Parathyroid adenoma (tissue), 2 donors: ENCODE measurements around the gene RECQL5.
A peak's percentile ranks its signal among the peaks of the same experiment; 100 is the strongest.

Source experiments
- H2AFZ ChIP-seq: fragments of 300-600 bp; sonication (generic); one replicate; pipeline ENCODE4 v1.7.0; 2017; ENCODE audit warnings: antibody characterized with exemption, mild to moderate bottlenecking
- H3K27ac ChIP-seq: fragments of 300-600 bp; sonication (generic); one replicate; pipeline ENCODE4 v1.7.0; 2017
- H3K27me3 ChIP-seq: fragments of 300-600 bp; sonication (generic); one replicate; pipeline ENCODE4 v1.7.0; 2017; ENCODE audit warnings: low read length; ENCODE audit not compliant: control insufficient read depth, insufficient read depth
- H3K36me3 ChIP-seq: fragments of 300-600 bp; sonication (generic); one replicate; pipeline ENCODE4 v1.7.0; 2017; ENCODE audit warnings: low read length; ENCODE audit not compliant: control insufficient read depth, insufficient read depth
- H3K4me1 ChIP-seq: fragments of 300-600 bp; sonication (generic); one replicate; pipeline ENCODE4 v1.7.0; 2017; ENCODE audit warnings: control low read depth
- H3K4me2 ChIP-seq: fragments of 300-600 bp; sonication (generic); one replicate; pipeline ENCODE4 v1.7.0; 2017; ENCODE audit warnings: low read length
- H3K4me3 ChIP-seq: fragments of 300-600 bp; sonication (generic); one replicate; pipeline ENCODE4 v1.7.0; 2017; ENCODE audit warnings: low read depth, low read length
- H3K79me2 ChIP-seq: fragments of 300-600 bp; sonication (generic); one replicate; pipeline ENCODE4 v1.7.0; 2017; ENCODE audit warnings: control low read depth
- H3K9ac ChIP-seq: fragments of 300-600 bp; sonication (generic); one replicate; pipeline ENCODE4 v1.7.0; 2017; ENCODE audit warnings: mild to moderate bottlenecking
- H3K9me3 ChIP-seq: fragments of 300-600 bp; sonication (generic); one replicate; pipeline ENCODE4 v1.7.0; 2017; ENCODE audit warnings: low read length; ENCODE audit not compliant: control insufficient read depth
- CTCF ChIP-seq: fragments of 300-600 bp; sonication (generic); IDR thresholded peaks from one replicate; pipeline ENCODE4 v1.7.0; 2017; ENCODE audit warnings: antibody characterized with exemption, mild to moderate bottlenecking
- donor health status: primary hyperparathyroidism.

The RECQL5 gene

GRCh38 chr17:75645501-75645888 is 21.5 kb downstream of the RECQL5 start:
- H3K4me3 ChIP-seq = peak overlapping the region; percentile 14
- no peak overlapping the region for H3K9ac ChIP-seq
- peak overlapping the region; percentile 88 for H3K27ac ChIP-seq
- no peaks in the 10 kb centered on the region for H3K9me3 ChIP-seq
- no peaks in the 10 kb centered on the region for H3K36me3 ChIP-seq
- H3K27me3 ChIP-seq = no peaks in the 10 kb centered on the region
- peak overlapping the region; percentile 2 for H2AFZ ChIP-seq
- peaks cover 45% of the 10 kb centered on the region for H3K4me1 ChIP-seq
- peaks cover 13% of the 10 kb centered on the region for H3K79me2 ChIP-seq
- peak overlapping the region; percentile 30 for H3K4me2 ChIP-seq
- TF ChIP-seq CTCF = no peak

GRCh38 chr17:75643643-75644017 is 23.3 kb downstream of the RECQL5 start:
- TF ChIP-seq CTCF = no peak
- Histone ChIP-seq H3K9ac (no peak overlapping the region), H3K79me2 (peaks cover 3% of the 10 kb centered on the region), H3K36me3 (no peaks in the 10 kb centered on the region), H2AFZ (no peak overlapping the region), H3K4me3 (no peak overlapping the region), H3K27ac (peak overlapping the region; percentile 83), H3K4me2 (no peak overlapping the region), H3K4me1 (peaks cover 61% of the 10 kb centered on the region), H3K27me3 (no peaks in the 10 kb centered on the region), H3K9me3 (no peaks in the 10 kb centered on the region)

- no peak for TF ChIP-seq CTCF
- Histone ChIP-seq H3K27me3 (no peaks in the 10 kb centered on the region), H3K4me1 (peaks cover 62% of the 10 kb centered on the region), H3K4me2 (peak overlapping the region; percentile 78), H3K36me3 (no peaks in the 10 kb centered on the region), H3K9ac (no peak overlapping the region), H3K27ac (peak overlapping the region; percentile 83), H3K79me2 (peaks cover 5% of the 10 kb centered on the region), H2AFZ (peak overlapping the region; percentile 4), H3K4me3 (peak overlapping the region; percentile 78), H3K9me3 (no peaks in the 10 kb centered on the region)
These were observed 23.9 kb downstream of the RECQL5 start for GRCh38 chr17:75642784-75643642.

- no peaks in the 10 kb centered on the region for H3K9me3 ChIP-seq
- H3K4me2 ChIP-seq = peak overlapping the region; percentile 78
- H3K9ac ChIP-seq = no peak overlapping the region
- peak overlapping the region; percentile 83 for H3K27ac ChIP-seq
- no peaks in the 10 kb centered on the region for H3K27me3 ChIP-seq
- peak overlapping the region; percentile 78 for H3K4me3 ChIP-seq
- no peak for TF ChIP-seq CTCF
- H3K79me2 ChIP-seq = peaks cover 5% of the 10 kb centered on the region
- H3K36me3 ChIP-seq = no peaks in the 10 kb centered on the region
- H3K4me1 ChIP-seq = peaks cover 62% of the 10 kb centered on the region
- no peak overlapping the region for H2AFZ ChIP-seq
These were observed 24.7 kb downstream of the RECQL5 start for GRCh38 chr17:75642182-75642783.
